Measurements from ENCODE around the gene NUDT8.

- TF ChIP-seq ISL1 (CRISPR knock-in tag; IDR thresholded peaks at IDR 0.05) (no peak), ZC3H10 (CRISPR knock-in tag; IDR thresholded peaks at IDR 0.05) (no peak), ZFP3 (CRISPR knock-in tag; IDR thresholded peaks at IDR 0.05) (no peak), ZFP30 (CRISPR knock-in tag; IDR thresholded peaks at IDR 0.05) (no peak), CREB5 (CRISPR knock-in tag; IDR thresholded peaks at IDR 0.05; ENCODE audit: low read depth) (no peak)
- TF ChIP-seq, protein P1, sequence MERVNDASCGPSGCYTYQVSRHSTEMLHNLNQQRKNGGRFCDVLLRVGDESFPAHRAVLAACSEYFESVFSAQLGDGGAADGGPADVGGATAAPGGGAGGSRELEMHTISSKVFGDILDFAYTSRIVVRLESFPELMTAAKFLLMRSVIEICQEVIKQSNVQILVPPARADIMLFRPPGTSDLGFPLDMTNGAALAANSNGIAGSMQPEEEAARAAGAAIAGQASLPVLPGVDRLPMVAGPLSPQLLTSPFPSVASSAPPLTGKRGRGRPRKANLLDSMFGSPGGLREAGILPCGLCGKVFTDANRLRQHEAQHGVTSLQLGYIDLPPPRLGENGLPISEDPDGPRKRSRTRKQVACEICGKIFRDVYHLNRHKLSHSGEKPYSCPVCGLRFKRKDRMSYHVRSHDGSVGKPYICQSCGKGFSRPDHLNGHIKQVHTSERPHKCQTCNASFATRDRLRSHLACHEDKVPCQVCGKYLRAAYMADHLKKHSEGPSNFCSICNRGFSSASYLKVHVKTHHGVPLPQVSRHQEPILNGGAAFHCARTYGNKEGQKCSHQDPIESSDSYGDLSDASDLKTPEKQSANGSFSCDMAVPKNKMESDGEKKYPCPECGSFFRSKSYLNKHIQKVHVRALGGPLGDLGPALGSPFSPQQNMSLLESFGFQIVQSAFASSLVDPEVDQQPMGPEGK (CRISPR knock-in tag; IDR thresholded peaks at IDR 0.05; ENCODE audit: borderline replicate concordance) = no peak
These were observed 23.0 kb downstream of the NUDT8 start, which contains the start of gene NDUFV1 for GRCh38 chr11:67606492-67607295.

Data from SK-N-SH treated with all-trans-retinoic acid at 6 μM for 48 hours (cell line).